Activated CD4-positive, alpha-beta T cell treated with anti-CD3 and anti-CD28 coated beads, Interleukin-2, Interleukin-4, amounts not matched to agents 100 ng/mL and 50 ng/mL, durations not matched to agents 16 hours and 8 hours (primary cell): ENCODE measurements around the gene SLC13A4.

ENCODE experiments used
- DNase-seq: peaks from one replicate; pipeline ENCODE4 v3.0.0-alpha.2; 2020; ENCODE audit warnings: low spot score

SLC13A4 gene

DNA sequence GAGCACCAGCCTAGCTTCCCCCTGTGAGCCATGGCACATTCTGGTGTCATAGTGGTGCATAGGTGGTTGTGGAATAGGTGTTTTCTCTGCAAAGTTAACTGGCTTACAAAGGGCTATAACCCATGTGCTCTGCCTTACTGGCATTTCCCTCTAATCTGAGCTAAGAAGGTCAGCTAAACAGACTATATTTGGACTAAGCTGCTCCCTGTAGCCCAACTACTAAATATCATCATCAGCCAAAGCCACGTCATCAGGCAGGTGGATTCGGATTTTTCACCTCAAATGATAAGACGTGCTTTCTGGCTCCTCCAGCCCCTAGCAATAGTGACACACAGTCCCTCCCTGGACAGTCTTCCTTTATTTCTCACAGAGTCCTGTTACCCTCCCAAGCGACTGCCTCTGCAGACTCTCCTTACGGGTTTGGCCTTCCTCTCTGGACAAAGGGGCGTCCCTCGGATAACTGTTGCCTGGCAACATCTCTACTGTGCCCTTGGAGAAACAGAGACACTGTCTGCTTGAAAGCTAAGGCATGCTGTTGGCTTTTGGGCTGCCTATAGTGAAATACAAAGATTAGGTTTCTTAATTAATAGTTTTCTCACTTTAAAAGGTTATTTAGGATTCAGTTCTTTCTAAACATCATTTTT lies 9.1 kb downstream of the SLC13A4 start:
- DNase-seq = no peak

GRCh38 chr7:135718219-135718618 lies 9.8 kb downstream of the SLC13A4 start:
- DNase-seq = no peak

DNA sequence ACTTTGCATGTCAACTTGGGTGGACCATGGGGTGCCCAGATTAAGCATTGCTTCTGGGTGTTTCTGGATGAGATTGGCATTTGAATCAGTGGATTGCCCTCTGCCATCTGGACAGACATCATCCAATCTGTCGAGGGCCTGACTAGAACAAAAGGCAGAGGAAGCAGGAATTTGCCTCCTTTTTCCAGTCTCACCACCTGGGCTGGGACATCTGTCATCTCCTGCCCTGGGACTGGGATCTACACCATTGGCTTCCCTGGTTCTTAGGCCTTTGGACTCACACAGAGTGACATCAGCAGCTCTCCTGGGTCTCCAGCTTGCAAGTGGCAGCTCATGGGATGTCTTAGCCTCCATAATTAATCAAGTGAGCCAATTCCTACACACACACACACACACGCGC lies 10.3 kb downstream of the SLC13A4 start:
- no peak for DNase-seq

GRCh38 chr7:135716677-135717238 lies 11.2 kb downstream of the SLC13A4 start:
- no peak for DNase-seq

DNA sequence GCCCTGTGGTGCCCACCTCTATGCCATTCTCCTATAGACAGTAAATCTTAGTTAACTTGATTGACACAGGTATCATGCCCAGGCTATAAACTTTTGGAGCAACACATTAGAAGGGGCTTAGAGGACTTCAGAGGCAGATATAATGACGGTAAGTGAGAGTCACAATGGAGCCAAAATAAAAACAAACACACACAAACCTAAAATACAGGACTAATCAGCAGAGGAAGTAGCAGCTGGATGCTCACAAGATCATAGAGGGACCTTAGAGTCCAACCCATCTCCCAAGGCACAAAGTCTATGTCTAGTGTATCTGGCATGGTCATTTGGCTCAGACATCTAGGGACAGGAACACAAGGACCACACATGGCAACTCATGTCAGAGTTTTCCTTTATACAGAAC lies 12.3 kb downstream of the SLC13A4 start:
- DNase-seq = no peak

DNA sequence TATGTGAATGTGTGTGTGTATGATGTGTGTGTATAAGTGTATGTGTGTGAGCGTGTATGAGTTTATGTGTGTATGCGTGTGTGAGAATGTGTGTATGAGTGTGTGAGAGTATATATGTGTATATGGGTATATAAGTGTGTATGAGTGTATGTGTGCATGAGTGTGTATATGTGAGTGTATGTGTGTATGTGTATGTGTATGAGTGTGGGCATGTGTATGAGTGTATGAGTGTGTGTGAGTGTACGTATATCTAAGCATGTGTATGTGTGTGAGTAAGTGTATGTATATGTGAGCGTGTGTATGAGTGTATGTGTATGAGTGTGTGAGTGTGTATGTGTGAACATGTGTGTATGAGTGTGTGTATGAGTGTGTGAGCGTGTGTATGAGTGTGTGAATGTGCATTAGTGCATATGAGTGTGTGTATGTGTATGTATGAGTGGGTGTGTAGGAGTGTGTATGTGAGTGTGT lies 12.9 kb downstream of the SLC13A4 start:
- no peak for DNase-seq

DNA sequence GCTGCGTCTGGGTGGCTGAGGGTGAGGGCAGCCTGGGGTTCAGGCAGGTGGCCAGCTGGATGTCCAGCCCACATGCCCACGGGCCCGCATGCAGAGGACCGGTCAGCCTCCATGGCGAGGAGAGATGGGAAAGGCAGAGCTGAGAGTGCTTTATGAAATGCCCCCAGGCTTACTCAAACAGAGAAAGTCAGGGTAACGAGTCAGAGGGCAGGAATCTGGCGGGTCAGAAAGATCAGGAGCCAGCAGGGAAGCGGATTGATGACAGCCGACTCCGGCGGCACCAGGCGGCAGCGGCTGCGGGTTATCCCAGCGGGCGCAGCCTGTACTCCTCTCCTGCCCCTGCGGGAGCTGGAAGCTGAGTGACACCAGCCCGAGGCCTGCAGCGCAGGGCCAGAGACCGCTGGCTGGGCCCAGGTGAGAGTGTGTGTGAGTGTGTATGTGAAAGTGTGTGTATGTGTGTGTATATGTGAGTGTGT lies 13.4 kb downstream of the SLC13A4 start:
- DNase-seq = no peak

DNA sequence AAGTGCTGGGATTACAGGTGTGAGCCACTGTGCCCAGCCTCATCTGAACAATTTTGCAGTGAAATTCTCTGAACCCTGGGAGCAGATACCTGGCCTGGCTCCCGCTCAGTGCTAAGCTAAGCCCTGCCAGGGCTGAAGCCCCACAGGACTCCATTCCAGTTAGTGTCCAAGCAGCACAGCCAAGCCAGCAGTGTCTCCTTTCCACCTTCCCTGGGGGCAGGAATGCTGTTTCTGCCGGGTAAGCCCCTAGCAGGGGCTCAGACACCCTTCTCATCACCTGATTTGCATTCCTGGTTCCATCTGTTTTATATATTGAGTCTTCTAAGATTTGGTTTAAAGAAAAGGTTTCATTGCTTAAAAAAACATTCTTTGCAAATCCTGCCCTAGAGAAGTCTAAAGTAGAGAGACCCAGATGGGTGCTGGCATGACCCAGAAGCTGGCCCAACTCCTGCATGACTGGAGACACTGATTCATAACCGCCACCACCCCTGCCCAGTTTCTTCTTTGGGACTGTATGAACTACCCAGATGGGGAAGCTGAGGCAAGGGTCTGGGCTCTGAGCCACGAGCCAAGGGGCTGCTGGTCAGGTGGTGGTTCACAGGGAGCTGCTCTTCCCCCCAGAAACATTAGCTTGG lies 14.0 kb downstream of the SLC13A4 start:
- DNase-seq = no peak

DNA sequence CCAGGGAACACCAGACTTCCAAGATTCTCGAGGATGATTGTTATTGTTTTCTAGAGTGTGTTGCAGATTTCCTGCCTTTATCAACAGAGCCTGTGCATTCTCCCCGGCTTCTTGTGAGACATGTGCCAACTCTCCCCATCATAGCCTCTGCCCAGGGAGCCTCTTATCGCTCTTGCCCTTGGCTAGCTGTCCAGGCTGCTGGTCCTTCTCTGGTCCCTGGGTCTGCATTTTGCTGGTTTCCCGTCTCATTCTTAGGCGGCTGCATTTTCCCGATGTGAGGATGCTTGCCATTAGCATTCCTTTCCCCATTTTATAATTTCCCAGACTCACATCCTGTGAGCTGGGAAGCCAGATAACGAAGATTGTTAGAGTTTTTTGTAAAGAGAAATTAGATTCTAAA lies 15.2 kb downstream of the SLC13A4 start:
- no peak for DNase-seq

- DNase-seq = no peak
Observed at GRCh38 chr7:135712182-135712782, 15.7 kb downstream of the SLC13A4 start.

DNA sequence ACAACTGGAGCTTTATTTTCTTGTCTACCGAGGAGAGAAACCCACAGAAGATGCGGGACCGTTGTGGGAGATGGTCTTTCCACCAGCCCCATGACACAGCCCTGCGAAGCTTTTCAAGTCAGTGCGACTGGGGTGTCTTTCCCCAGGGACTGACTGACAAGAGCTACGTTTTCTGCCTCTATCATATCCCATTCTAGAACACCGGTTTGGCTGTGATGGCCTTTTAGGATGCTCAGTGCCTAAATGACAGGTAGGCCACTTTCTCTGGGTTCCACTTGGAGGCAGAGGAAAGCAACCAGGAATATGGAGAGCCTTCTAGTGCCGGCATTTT lies 16.9 kb downstream of the SLC13A4 start:
- no peak for DNase-seq

DNA sequence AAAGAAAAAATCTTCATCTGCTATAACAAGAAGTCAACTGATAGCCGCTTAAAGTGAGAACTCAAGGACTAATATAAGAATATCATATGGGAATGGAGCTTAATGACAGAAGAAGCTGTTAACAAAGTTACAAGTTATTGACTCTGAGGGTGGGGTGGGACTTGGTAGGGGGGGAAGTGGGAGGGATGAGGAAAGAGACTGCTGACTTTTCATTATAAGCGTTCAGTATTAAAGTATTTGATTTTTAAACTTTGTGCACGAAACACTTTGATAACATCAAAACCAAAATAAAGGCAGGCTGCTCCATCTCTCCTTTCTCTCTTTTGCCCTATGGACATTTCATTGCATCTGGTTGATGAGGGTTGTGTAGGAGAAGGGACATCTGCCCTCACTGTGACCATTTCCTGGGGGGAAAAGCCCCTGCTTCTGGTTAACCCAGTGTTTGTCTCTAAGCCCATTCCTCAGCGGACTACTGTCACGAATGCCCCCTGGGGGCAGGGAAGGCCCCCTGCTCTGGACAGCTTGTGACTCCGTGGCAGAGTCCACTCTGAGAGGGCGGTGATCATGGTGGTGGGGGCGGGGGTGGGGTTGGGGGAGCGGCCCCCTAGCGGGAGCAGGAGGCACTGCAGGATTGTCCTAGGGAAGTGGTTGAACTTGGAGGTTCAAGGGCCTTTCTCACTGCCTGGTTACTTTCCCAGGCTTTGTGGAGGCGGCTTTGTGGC lies 17.4 kb downstream of the SLC13A4 start:
- DNase-seq = peak; percentile 17

GRCh38 chr7:135709508-135709907 lies 18.5 kb downstream of the SLC13A4 start:
- DNase-seq = no peak

DNA sequence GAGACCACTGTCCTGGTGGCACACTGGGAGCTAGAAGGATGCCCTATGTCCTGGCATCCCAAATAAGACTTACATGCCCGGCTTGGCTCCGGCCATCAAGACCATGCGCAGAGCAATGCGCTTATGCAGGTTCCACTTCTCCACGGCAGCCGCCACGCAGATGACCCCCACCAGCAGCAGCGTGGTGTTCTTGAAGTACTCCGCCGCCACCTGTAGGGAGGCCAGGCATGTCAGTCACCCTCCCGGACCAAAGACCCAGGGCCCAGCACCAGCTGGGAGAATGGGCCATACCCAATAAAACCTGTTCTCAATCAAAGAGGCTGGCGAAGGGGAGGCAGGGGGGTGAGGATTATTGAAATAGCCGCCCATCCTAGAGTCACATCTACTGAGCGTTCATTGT lies 19.9 kb downstream of the SLC13A4 start:
- no peak for DNase-seq

DNA sequence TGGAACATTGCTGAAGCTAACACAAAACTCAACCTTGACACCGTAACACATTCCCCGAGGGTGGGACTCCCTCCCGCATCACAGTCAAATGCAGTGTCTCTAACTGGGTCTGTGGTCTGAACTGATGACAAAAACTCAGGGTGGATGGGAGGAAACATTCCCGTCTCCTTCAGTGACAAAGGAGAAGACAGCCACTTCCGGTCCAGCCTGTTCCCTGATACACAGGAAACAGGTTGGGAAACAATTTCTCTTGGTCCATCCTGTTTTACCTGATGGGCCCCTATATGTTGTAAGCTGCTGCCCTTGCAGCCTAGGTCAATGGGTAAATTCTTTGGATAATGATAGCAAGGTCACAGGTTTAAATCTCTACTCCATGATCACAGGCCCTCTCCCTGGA lies 20.4 kb downstream of the SLC13A4 start:
- DNase-seq = no peak

- no peak for DNase-seq
Observed at GRCh38 chr7:135706858-135707569, 21.0 kb downstream of the SLC13A4 start.

DNA sequence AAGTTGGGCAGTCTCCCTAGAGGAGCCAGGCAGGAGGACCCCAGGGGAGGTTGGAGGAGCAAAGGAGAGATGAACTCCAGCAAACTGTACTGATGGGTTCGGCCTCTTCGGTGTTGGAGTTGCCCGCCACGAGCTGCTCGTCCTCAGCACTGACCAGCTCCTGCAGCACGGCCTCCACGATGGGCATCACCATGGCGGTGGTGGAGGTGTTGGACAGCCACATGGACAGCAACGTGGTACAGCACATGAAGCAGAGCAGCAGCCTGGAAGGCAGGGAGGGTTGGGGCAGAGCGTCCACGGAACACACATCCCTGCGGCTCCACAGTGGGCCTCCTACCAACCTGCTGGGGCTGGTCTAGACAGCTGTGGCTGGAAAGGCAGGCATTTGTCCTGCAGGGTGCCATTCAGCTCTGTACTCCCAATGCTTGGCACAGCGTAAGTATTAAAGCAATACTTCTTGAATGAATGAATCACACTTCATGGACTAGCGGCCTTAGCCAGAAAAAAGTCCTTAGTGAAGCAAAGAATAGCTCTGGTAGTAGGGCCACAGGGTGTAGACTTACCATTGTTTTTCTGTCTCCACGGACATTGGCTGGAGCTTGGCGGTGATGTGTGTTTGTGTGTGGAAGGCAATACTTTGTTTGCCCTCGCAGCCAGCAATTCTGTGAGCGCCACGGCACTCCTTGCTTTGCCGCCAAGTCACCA lies 21.8 kb downstream of the SLC13A4 start:
- no peak for DNase-seq

DNA sequence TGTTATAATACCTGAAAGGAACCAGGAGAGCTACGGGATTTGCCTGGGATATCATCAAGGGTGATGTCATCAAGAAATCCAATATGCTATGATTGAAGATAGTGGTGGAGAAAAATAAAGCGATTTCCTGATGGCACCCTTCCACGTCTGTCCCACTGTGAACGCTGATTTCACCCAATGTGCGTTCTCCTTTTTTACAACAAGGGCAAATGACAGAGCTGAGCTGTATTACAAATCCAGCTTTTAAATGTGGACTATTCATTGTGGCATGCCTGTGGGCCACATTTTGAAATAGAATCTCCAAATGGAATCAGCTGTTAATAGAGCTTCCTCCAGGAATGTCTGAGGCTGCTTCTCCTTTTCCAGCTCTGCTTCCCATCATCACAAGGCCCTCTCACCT lies 23.3 kb downstream of the SLC13A4 start:
- DNase-seq = no peak

- DNase-seq = no peak
Observed at GRCh38 chr7:135704074-135704473, 23.9 kb downstream of the SLC13A4 start.

- DNase-seq = no peak
Observed at GRCh38 chr7:135697276-135698049, 30.5 kb downstream of the SLC13A4 start.

DNA sequence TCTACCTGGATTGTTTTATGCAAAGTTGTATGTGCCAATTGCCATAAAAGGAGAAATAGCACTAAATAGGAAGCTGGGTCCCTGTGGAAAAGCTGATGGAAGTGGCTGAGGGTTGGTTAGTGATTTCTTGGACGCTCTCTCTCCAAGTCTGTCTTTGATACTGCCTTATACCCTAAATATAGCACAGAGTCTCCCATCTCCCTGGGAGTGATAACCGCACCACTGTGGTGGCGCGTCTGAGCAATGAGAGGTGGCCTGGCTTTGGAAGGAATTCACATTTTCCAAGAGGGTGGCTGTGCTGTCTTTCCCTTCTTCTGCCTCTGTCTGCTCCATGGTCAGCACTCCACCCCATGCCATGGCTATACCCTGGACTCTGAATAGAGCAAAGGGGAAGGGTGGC lies 34.4 kb downstream of the SLC13A4 start:
- no peak for DNase-seq
